H1 (cell line): ENCODE measurements around the gene CDK7.

Source experiments
- BACH1 ChIP-seq: IDR thresholded peaks from 2 replicates; pipeline ENCODE4 v1.6.1; 2012; ENCODE audit warnings: low read length, improper control_type of control experiment
- CTCF ChIP-seq, 3 experiments: IDR thresholded peaks; 1 replicate in 2 of 3; 2 replicates in 1 of 3; pipeline versions ENCODE4 v1.5.1 to v1.6.1; 2011; ENCODE audit warnings: low read length in 3 of 3, mild to moderate bottlenecking in 3 of 3, inconsistent platforms in 2 of 3, low read depth in 1 of 3, moderate library complexity in 1 of 3; ENCODE audit not compliant: insufficient read depth in 1 of 3; ENCODE audit errors: control extremely low read depth in 1 of 3
- E2F6 ChIP-seq: IDR thresholded peaks from 2 replicates; pipeline ENCODE4 v1.6.1; 2012; ENCODE audit warnings: inconsistent platforms
- EZH2 ChIP-seq: fragments of 200-600 bp; sonication (generic); IDR thresholded peaks from 2 replicates; pipeline ENCODE4 v1.7.1; 2012; ENCODE audit warnings: low read depth, mild to moderate bottlenecking, moderate library complexity, low read length, inconsistent platforms; ENCODE audit not compliant: severe bottlenecking
- KDM5A ChIP-seq: fragments of 200-600 bp; IDR thresholded peaks from 2 replicates; pipeline ENCODE4 v1.7.1; 2012; ENCODE audit warnings: mild to moderate bottlenecking, low read length, inconsistent platforms, mixed read lengths
- MAFK ChIP-seq: IDR thresholded peaks from 2 replicates; pipeline ENCODE4 v1.6.1; 2012; ENCODE audit warnings: low read depth, mild to moderate bottlenecking, improper control_type of control experiment, low read length
- MAX ChIP-seq: IDR thresholded peaks from 2 replicates; pipeline ENCODE4 v1.6.1; 2012; ENCODE audit warnings: inconsistent platforms
- POLR2A ChIP-seq, 2 experiments: IDR thresholded peaks; 1 replicate in 1 of 2; 2 replicates in 1 of 2; pipeline ENCODE4 v1.6.1; 2011; ENCODE audit warnings: low read depth in 2 of 2, low read length in 2 of 2, mild to moderate bottlenecking in 2 of 2; ENCODE audit errors: control extremely low read depth in 1 of 2
- POLR2AphosphoS5 ChIP-seq: IDR thresholded peaks from 2 replicates; pipeline ENCODE4 v1.6.1; 2011; ENCODE audit warnings: low read depth, low read length
- RBBP5 ChIP-seq: IDR thresholded peaks from 2 replicates; pipeline ENCODE4 v1.7.1; 2012; ENCODE audit warnings: low read depth, mild to moderate bottlenecking, inconsistent platforms, low read length, moderate library complexity, borderline replicate concordance
- RNF2 ChIP-seq: fragments of 200-900, 300-1000 bp; sonication (generic); IDR thresholded peaks from 2 replicates; pipeline ENCODE4 v1.7.1; 2016; ENCODE audit warnings: borderline replicate concordance, low read depth, mild to moderate bottlenecking, antibody characterized with exemption, low read length; ENCODE audit not compliant: poor library complexity, severe bottlenecking; ENCODE audit errors: missing control alignments
- SIN3A ChIP-seq, 2 experiments: IDR thresholded peaks in 1 of 2; conservative IDR thresholded peaks in 1 of 2; 2 replicates each; pipeline ENCODE4 v1.6.1; 2011 to 2012; ENCODE audit warnings: low read length in 2 of 2, improper control_type of control experiment in 1 of 2, low read depth in 1 of 2, mild to moderate bottlenecking in 1 of 2
- USF2 ChIP-seq: IDR thresholded peaks from 2 replicates; pipeline ENCODE4 v1.6.1; 2011; ENCODE audit warnings: low read length, improper control_type of control experiment

GRCh38 chr5:69285448-69286116 lies 50.9 kb downstream of the CDK7 start:
- TF ChIP-seq RNF2 (no peak), SIN3A (conservative IDR thresholded peaks at IDR 0.05 in 1 of 2, IDR thresholded peaks at IDR 0.05 in 1 of 2; ENCODE audit: low read depth in 1 of 2, low read length in 2 of 2) (no peak), CTCF (IDR thresholded peaks at IDR 0.05; ENCODE audit: control extremely low read depth in 1 of 3, insufficient read depth in 1 of 3, low read depth in 1 of 3, low read length in 3 of 3) (no peak), BACH1 (no peak), MAX (no peak), KDM5A (no peak), POLR2AphosphoS5 (no peak), RBBP5 (no peak), POLR2A (IDR thresholded peaks at IDR 0.05; ENCODE audit: control extremely low read depth in 1 of 2, low read depth in 2 of 2, low read length in 2 of 2) (no peak), EZH2 (no peak), MAFK (no peak), E2F6 (no peak), USF2 (no peak)
